Germinal center (tissue), 1 donor: ENCODE results near the gene ALG10B.
"Not testable (repeated sequence)": the region's sequence is repeated elsewhere in the genome, so short reads cannot be mapped to it uniquely, and the experiment has no call there.

Experiments used
- DNase-seq: peaks from one replicate; pipeline ENCODE4 v3.0.0; 2012; ENCODE audit warnings: mixed read lengths, low spot score

The ALG10B gene, protein sequence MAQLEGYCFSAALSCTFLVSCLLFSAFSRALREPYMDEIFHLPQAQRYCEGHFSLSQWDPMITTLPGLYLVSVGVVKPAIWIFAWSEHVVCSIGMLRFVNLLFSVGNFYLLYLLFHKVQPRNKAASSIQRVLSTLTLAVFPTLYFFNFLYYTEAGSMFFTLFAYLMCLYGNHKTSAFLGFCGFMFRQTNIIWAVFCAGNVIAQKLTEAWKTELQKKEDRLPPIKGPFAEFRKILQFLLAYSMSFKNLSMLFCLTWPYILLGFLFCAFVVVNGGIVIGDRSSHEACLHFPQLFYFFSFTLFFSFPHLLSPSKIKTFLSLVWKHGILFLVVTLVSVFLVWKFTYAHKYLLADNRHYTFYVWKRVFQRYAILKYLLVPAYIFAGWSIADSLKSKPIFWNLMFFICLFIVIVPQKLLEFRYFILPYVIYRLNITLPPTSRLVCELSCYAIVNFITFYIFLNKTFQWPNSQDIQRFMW

DNA sequence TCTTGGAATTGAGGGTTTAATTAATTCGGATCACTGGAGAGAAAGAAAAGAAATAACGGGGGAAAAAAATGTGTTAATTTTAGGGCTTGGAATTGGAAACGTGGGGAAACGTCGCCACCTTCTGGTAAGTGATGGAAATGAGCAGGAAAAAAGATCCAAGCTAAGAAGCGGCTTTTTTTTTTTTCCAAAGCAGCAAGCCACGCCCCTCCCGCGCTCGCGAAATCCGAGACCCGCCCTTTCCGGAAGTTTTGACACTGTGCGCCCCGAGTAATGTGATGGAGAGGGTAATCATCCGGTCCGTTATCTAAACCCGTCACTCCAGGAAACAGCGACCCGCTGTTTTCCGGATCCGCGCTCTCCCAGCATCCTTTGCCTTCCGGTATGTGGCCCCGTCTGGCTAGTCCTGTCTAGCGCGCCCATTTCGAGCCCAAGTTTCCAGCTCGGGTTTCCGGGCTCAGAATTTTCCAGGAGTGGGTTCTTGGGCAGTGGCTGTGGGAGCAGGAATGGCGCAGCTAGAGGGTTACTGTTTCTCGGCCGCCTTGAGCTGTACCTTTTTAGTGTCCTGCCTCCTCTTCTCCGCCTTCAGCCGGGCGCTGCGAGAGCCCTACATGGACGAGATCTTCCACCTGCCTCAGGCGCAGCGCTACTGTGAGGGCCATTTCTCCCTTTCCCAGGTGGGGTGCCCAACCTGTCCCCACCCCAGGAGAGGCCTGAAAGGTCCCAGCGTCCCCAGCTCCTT lies at the start of gene ALG10B:
TSS of gene ALG10B (plus strand) at position 384 of the 739 bp plus-strand sequence. CDS start at position 504, 120 bp downstream.
- DNase-seq, result peak; percentile 84

DNA sequence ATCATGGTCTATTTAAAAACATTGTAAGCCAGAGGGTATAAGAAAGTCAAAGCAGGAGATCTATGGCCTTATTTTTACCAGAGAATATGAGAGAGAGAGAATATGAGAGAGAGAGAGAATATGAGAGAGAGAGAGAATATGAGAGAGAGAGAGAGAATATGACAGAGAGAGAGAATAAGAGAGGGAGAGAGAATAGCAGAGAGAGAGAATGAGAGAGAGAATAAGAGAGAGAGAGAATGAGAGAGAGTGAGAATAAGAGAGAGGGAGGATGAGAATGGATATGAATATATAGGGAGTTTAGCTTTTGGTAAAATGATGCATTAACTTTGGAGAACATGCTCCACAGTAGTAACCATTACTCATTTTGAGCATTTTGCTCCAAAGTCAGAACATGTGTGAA lies 48.0 kb upstream of the ALG10B start:
- DNase-seq, result no peak

DNA sequence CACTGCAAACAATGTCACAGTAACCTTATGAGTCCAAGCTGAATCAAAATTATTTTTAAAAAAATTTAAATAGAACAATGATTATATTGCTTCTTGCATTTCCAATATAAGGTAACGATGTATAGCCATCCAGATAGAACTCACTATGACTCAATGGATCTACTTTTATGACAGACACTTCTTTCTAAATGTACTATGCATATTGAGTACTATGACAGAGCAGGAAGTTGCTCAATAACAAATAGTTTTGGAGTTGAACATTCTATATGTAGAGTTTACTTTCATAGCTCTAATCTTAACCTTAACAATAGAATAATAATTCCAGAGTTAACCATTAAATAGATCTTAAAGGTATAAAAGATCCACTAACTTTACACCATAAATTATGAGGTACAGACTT lies 46.7 kb upstream of the ALG10B start:
- no peak for DNase-seq

DNA sequence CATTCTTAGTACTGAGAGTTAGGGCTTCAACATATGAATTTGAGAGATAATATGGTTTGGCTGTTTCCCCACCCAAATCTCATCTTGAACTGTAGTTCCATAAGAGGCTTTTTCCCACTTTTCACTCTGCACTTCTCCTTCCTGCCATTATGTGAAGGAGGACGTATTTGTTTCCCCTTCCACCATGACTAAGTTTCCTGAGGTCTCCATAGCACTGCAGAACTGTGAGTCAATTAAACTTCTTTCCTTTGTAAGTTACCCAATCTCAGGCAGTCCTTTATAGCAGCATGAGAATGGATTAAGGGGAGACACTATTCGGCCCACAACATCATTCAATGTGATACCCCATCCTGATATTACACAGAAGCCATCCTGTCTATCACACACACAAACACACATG lies 36.8 kb upstream of the ALG10B start:
- no peak for DNase-seq

DNA sequence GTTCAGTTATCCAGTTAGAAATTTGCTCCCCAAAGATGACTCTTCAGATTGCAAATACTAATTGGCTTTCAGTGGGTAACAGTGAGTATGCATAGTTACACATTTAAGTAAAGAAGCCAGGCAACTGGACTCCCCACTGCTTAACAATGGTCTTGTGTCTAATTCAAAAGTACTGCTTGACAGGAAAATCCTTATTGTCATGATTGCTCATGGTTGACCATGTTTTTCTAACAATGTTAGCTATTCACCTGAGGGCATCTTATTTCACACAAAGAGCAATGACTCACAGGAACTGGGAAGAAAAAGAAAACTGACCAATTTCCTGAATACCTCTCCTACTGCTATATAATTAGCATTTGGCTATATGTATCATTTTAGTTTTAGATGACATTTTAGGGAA lies 33.7 kb upstream of the ALG10B start:
- DNase-seq, result no peak

DNA sequence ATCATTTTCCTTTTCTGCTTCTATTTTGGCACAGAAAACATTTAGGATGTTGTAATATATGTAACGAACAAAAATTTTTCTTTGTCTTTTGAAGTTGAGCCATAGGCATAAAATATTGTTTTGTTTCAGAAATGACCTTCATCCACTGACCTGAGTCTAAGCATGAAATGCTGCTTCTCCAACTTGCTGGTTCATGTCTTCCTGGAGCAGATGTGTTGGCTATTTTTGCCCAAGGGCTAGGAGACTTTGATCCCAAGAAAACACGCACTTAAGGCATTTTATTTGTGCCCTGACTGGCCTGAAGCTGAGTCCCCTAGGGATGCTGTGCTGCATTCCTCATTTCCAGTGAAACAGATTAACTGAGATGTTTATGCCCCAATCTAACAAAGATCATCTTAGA lies 27.2 kb upstream of the ALG10B start:
- DNase-seq, result no peak

DNA sequence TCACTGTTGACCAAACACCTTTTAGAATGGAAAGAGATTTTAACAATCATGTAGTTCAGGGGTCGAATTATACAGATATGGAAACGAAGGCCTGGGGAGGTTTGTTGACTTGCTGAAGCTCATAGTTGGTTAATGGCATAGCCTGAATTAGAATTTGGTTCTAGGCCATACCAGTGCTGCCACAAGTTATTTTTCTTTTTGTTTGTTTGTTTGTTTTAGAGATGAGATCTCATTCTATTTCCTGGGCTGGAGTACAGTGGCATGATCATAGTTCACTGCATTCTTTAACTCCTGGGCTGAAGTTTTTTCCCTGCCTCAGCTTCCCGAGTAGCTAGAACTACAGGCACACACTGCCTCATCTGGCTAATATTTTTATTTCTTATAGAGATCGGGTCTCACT lies 25.4 kb upstream of the ALG10B start:
- DNase-seq, result no peak

DNA sequence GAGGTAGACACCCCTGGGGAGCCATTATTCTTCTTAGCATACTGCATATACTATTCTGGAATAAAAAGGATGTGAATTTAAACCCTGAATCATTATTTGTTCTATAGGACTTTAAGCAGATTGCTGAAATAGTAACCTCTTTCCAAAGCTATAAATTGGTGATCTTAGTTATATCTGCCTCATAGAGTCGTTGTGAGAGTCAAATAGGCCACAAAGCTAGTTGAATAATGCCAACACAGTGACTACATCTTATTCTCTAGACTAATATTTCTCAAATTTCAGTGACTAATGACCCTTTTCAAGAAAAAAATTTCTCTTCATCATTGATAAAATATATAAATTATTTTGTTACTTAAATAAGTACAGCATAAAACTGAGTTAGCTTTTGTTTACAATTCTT lies 13.6 kb upstream of the ALG10B start:
- DNase-seq, result not testable (repeated sequence)

DNA sequence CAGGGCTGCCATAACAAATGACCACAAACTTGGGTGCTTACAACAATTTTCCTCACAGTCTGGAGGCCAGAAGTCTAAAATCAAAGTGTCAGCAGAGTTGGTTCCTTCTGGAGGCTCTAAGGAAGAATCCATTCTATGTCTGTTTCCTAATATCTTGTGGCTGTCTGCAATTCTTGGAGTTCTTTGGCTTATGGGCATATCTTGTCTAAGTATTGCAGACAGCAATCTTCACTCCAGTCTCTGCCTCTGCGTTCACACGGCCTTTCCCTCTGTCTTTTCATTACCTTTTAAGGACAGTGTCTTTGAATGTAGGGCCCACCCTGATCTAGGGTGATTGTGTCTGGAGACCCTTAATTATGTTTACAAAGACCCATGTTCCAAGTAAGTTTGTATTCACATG lies 5.4 kb downstream of the ALG10B start:
- DNase-seq, result not testable (repeated sequence)

DNA sequence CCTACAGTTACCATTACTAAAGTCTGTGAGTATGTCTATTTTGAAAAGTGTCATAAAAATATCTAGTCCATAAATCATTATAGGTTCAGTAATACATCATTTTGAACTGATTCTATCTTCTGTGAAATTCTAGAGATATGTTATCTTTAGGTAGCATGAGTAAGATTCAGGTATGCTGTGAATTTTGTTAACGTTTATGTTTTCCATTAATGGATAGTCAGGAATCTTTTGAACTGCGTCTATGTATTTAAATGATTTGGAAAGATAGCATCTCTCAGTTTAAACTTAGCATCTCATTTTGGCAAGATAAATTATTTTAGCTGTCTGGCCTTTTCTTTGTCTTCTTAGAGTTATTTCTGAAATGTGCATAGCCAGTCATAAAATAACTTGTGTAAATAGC lies 8.3 kb downstream of the ALG10B start:
- DNase-seq, result no peak

DNA sequence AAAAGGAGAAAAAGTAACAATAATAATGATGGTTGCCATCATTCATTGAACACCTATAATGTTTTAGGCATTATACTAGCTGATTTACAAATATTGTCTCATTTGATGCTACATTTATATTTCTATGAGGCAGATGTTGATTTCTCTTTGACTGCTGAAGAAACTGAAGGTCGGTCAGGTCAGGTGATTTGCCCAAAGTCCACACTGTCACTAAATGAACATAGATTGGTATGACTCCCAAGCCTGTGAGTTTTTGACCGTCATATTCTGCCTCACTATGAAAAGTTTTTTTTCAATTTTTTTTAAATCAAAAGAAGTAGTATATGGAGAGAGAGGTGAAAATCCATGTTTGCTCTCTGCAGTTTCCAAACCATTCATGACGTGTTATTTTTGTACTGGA lies 10.8 kb downstream of the ALG10B start:
- DNase-seq, result no peak

DNA sequence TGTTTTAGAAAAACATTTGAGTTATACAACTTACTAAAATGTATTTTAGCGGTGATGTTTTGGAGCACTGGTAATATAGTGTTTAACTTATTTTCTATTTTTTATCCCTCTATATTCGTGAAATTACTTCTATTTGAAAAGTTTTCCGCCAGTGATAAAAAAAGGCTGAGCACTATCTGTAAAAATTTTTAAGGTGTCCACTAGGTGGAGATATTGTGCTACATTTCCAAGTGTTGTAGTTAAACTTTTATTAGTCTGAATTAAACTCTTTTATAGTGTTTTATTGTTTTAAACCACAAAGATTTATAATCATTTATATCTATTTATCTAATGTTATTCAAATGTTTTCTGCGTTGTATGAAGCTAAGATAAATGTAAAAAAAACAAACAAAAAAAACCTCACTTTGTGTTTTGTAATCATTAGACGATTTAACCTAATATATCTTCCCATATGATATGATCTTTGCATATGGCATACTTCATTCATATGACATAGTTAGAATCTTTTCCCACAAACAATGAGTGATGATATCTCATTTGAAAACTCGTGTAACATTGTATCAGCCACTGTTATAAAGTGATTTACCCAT lies 11.8 kb downstream of the ALG10B start:
- DNase-seq, result no peak

DNA sequence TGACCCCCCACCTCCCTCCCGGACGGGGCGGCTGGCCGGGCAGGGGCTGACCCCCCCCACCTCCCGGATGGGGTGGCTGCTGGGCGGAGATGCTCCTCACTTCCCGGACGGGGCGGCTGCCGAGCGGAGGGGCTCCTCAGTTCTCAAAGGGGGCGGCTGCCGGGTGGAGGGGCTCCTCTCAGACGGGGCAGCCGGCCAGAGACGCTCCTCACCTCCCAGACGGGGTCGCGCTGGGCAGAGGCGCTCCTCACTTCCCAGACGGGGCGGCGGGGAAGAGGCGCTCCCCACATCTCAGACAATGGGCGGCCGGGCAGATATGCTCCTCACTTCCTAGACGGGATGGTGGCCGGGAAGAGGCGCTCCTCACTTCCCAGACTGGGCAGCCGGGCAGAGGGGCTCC lies 13.8 kb downstream of the ALG10B start:
- not testable (repeated sequence) for DNase-seq

DNA sequence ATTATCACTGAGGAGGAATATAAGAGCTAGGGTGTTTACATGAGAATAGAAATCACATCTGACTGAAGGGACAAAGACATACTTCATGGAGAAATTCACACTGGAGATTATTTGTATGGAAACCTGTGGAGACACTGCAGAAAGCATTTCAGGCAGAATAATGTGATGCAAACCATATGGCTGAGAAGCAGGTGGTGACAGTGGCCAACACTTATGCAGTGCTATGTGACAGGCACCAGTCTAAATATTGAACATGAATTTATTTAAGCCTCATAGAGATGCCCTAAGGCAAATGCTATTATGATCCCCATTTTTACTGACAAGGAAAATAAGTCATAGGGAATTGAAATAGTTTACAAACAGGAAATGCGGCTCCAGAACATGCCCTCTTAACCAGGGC lies 16.2 kb downstream of the ALG10B start:
- DNase-seq, result no peak

DNA sequence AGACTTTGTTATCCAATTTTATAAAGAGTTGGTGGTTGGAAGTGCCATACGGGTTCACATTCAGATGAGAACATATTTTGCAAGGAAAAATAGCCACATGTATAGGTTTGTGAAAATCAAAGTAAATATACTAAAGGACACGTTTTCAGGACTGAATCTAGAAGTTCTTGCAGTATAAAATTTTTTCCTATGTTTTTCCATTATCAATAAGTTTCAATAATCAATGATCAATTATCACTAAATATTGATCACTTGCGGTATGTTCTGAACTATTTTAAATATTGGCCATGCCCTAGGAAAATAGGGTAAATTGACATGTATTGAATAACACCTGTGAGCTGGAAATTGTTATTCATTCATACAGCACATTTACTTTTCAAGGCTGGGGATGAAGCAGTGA lies 25.9 kb downstream of the ALG10B start:
- DNase-seq, result no peak

DNA sequence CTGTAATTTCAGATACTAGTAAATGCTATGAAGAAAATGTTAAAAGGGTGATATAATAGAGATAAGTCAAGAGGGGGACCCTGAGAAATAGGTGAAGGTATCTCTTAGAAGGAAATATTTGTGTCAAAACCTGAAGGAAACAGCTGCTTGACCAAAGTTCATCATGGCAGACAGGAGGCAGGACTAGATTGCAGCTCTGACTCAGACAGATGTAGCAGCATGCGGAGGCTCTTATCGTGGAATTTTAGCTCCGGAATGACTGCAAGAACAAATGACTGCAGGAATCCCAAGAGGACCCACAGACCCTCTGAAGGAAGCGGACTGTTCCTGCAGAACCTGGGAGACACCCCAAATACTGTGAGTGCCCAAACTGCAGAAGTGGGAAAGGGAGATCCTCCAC lies 26.7 kb downstream of the ALG10B start:
- not testable (repeated sequence) for DNase-seq

DNA sequence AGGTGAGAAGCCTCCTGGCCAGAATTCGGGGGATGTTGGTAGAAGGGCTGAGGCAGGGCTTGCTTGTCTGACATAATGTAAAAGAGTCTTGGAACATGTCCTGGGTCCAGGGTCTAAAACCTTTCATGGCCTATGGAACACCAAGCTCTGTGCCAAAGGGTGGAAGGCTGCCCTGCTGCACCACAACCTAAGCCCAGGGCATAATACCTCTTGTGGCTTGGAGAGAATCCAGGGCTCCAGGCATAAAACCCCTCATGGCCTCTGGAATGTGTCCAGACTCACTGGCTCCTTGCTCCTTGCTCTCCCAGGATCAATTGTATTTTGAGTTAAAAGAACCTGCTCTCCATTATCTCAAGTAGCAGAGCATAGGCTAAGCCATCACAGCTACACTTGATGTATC lies 27.3 kb downstream of the ALG10B start:
- DNase-seq, result not testable (repeated sequence)

DNA sequence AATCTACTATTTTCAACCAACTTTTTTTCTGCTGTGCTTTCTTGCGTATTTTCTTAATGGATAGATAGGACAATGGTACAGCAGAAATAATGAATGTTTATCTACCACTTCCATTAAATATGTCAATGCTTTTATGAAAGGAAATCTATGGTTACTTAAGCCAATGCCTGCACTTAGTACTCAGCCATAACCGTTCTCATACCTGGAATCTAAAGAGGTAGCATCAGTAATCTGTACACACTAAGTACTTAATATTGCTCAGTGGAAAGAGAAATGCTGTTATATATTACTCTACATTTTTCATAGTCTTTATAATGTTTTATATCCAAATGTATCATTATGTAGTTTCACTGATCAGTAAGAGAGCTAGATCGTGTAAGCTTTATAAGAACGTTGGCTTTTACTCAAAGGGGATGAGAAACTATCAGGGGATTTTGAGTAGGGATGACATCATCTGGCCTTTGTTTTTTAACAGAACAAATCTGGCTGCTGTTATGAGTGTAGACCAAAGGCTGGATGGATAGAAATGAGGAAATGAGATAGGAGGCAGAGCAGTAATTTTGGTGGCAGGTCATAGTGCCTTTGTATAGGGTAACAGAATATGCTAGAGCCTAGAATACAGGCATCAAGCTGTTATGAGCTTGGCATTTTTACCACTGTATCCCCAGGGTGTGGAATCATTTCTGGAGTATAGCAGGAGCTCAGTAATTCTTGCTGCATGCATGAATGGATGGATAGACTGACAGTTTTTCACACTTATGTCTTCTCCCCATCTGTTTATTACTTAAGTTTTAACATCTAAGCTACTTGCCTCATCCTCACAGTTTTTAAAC lies 34.0 kb downstream of the ALG10B start:
- DNase-seq, result no peak

DNA sequence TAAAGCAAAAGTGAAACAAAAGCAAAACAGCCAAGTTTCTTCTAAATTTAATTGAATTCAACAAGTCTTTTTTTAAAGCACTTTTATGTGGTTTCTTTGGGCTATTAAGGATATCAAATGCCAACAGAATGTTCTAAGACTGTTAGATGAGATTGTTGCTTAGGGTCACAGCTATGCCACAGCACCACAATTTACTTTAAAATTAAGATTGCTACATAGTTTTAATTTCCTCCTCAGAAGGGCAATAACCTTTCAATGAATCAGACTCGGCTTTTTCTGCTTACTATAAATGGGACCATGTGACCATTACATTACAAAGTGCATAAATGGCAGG lies 34.6 kb downstream of the ALG10B start:
- not testable (repeated sequence) for DNase-seq

DNA sequence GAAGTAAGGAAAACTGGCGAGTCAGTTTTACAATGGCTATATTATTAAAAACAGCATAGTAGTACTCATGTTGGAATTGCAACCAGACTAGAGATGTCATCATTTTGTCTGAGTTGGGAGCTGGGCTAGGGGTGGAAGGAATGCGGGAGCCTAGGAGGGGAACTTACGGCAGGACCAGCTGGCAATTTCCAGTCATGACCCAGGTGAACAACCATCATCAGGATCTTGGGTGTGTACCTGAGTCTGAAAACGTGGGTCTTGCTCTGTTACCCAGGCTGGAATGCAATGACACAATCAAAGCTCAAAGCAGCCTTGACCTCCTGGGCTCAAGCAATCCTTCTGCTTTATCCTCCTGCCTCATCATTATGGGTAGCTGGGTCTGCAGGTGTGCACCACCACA lies 50.9 kb downstream of the ALG10B start:
- DNase-seq, result no peak

DNA sequence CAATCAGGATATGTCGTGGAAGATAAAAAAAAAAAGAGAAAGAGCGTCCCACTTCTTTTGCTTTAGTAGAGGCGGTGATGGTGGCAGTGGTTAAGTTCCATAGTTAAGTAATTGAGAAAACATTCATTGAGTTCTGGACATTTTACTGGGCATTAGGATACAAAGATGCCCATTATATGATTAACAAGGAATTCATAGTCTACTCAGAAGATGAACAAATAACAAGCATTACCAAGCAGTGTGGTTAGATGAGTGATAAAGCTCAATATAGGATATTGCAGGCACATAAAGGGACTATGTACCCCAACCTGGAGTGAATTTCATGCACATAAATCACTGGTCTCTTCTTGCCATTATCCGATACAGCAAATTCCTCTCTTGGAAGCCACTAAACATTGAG lies 53.7 kb downstream of the ALG10B start:
- DNase-seq, result no peak

DNA sequence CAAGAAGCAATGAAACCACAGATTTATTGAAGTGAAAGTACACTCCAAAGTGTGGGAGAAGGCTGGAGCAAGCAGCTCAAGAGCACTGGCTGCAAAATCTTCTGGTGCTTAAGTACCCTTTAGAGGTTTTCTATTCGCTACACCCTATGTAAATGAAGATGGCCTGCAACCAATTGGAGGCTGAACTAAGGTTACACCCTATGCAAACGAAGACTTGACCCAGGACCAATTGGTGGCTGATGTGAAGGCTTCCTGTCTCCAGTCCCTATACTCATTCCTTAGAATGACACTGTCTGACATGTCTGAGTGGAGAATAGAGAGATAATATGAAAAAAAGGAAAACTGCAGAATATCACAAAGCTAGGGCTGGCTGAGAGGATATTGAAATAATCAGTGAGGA lies 57.2 kb downstream of the ALG10B start:
- DNase-seq, result no peak
